GM23338 (cell line): Measurements from ENCODE around the gene XRRA1. TPM values are rescaled to one million over a fixed set of nuclear protein-coding genes. Genes with fewer than 3 reads are reported as not detected.

ENCODE experiments used
- ATAC-seq: fragments of 200-7000 bp; cut with Tn5 transposase; 3 replicates; pipeline ENCODE4 v1.9.1; 2020
- DNase-seq: peaks from one replicate; pipeline ENCODE4 v3.0.0-alpha.2; 2015; ENCODE audit warnings: low spot score
- H2AFZ ChIP-seq: fragments of 200-600 bp; sonication (generic); 2 replicates; pipeline ENCODE4 v1.8.0; 2016; ENCODE audit warnings: antibody characterized with exemption, mild to moderate bottlenecking, moderate library complexity
- H3F3A ChIP-seq: fragments of 200-600 bp; sonication (generic); replicated peaks from 2 replicates; pipeline ENCODE4 v1.8.0; 2017; ENCODE audit warnings: antibody characterized with exemption, mixed run types, low read depth
- H3K27ac ChIP-seq: fragments of 200-600 bp; sonication (generic); 2 replicates; pipeline ENCODE4 v1.6.1; 2016; ENCODE audit warnings: low read depth
- H3K27me3 ChIP-seq: fragments of 200-600 bp; sonication (generic); 2 replicates; pipeline ENCODE4 v1.8.0; 2016; ENCODE audit warnings: mild to moderate bottlenecking, mixed run types, moderate library complexity; ENCODE audit not compliant: insufficient read depth
- H3K36me3 ChIP-seq: fragments of 200-600 bp; sonication (generic); 2 replicates; pipeline ENCODE4 v1.8.0; 2016; ENCODE audit warnings: mild to moderate bottlenecking; ENCODE audit not compliant: insufficient read depth
- H3K4me1 ChIP-seq: fragments of 200-600 bp; sonication (generic); 2 replicates; pipeline ENCODE4 v1.8.0; 2016; ENCODE audit warnings: mild to moderate bottlenecking, moderate library complexity; ENCODE audit not compliant: insufficient read depth
- H3K4me2 ChIP-seq: fragments of 200-600 bp; sonication (generic); 2 replicates; pipeline ENCODE4 v1.7.1; 2017; ENCODE audit warnings: mixed run types
- H3K4me3 ChIP-seq: fragments of 200-600 bp; sonication (generic); 2 replicates; pipeline ENCODE4 v1.6.1; 2016; ENCODE audit warnings: mixed run types
- H3K79me2 ChIP-seq: fragments of 200-600 bp; sonication (generic); replicated peaks from 2 replicates; pipeline ENCODE4 v1.8.0; 2017; ENCODE audit warnings: mild to moderate bottlenecking; ENCODE audit not compliant: insufficient read depth
- H3K9me2 ChIP-seq: fragments of 200-600 bp; sonication (generic); 2 replicates; pipeline ENCODE4 v1.8.0; 2017; ENCODE audit not compliant: insufficient read depth
- H4K20me1 ChIP-seq: fragments of 200-600 bp; sonication (generic); replicated peaks from 2 replicates; pipeline ENCODE4 v1.8.0; 2017; ENCODE audit warnings: mild to moderate bottlenecking; ENCODE audit not compliant: insufficient read depth
- H3K27ac Mint-ChIP-seq: 2 replicates; pipeline ENCODE4 v1.8.0; 2020; ENCODE audit warnings: inconsistent platforms, mild to moderate bottlenecking, moderate library complexity, mixed read lengths
- H3K27me3 Mint-ChIP-seq: 3 replicates; pipeline ENCODE4 v1.8.0; 2022; ENCODE audit warnings: low read depth, mild to moderate bottlenecking, moderate library complexity, mixed read lengths, inconsistent platforms; ENCODE audit not compliant: insufficient read depth, poor library complexity
- H3K36me3 Mint-ChIP-seq: 3 replicates; pipeline ENCODE4 v1.8.0; 2021; ENCODE audit warnings: low read depth, mild to moderate bottlenecking, inconsistent platforms, moderate library complexity, mixed read lengths
- H3K4me1 Mint-ChIP-seq: 3 replicates; pipeline ENCODE4 v1.8.0; 2020; ENCODE audit warnings: mild to moderate bottlenecking, inconsistent platforms, mixed read lengths
- H3K4me3 Mint-ChIP-seq: 3 replicates; pipeline ENCODE4 v1.8.0; 2021; ENCODE audit warnings: moderate library complexity, mild to moderate bottlenecking, inconsistent platforms, mixed read lengths
- H3K9me3 Mint-ChIP-seq: 3 replicates; pipeline ENCODE4 v1.8.0; 2020; ENCODE audit warnings: moderate library complexity, mild to moderate bottlenecking, inconsistent platforms, mixed read lengths
- NANOG ChIP-seq: IDR thresholded peaks from 2 replicates; pipeline ENCODE4 v1.6.1; 2016; ENCODE audit warnings: antibody characterized with exemption, borderline replicate concordance
- POLR2AphosphoS5 ChIP-seq: IDR thresholded peaks from 2 replicates; pipeline ENCODE4 v1.6.1; 2016; ENCODE audit warnings: antibody characterized with exemption, low read depth
- STAT1 ChIP-seq: IDR thresholded peaks from one replicate; pipeline ENCODE4 v1.6.1; 2016; ENCODE audit warnings: antibody characterized with exemption; ENCODE audit not compliant: unreplicated experiment
- ZNF331 ChIP-seq: fragments of 250-450 bp; sonication (Bioruptor Pico); IDR thresholded peaks from 2 replicates; pipeline ENCODE4 v1.5.0; 2020; ENCODE audit warnings: low read depth, mild to moderate bottlenecking, moderate library complexity
- polyA plus RNA-seq: library from polyadenylated mRNA; unstranded; fragments of >200 nt; fragmentation: Nextera tagmentation; extraction: Ambion mirVana; gene quantifications from 2 replicates; pipeline ENCODE4 v1.2.1, GENCODE V29; 2016
- total RNA-seq: library from RNA; depleted of rRNA; stranded (reverse); fragments of >200 nt; shearing (Covaris generic); gene quantifications from 2 replicates; pipeline ENCODE4 v1.2.3, GENCODE V29; 2014
- TF ChIP-seq, protein P1 (sequence below): fragments of 250-450 bp; sonication (Bioruptor Pico); IDR thresholded peaks from 2 replicates; pipeline ENCODE4 v1.5.0; 2020; ENCODE audit warnings: mild to moderate bottlenecking, moderate library complexity
- TF ChIP-seq, protein P2 (sequence below), 2 experiments: fragments of 200-600 bp in 1 of 2; sonication (generic) in 1 of 2; conservative IDR thresholded peaks; 2 replicates each; pipeline versions ENCODE4 v1.5.1 to v1.6.1; 2016 to 2017; ENCODE audit warnings: antibody characterized with exemption in 2 of 2, low read depth in 2 of 2, mild to moderate bottlenecking in 2 of 2, moderate library complexity in 1 of 2
- TF ChIP-seq, protein P3 (sequence below): IDR thresholded peaks from one replicate; pipeline ENCODE4 v1.6.1; 2018; ENCODE audit warnings: antibody characterized with exemption; ENCODE audit not compliant: unreplicated experiment

The XRRA1 gene
- total and polyA plus RNA-seq, 2 experiments from 2014 or later = 4.9 to 5.4 TPM

DNA sequence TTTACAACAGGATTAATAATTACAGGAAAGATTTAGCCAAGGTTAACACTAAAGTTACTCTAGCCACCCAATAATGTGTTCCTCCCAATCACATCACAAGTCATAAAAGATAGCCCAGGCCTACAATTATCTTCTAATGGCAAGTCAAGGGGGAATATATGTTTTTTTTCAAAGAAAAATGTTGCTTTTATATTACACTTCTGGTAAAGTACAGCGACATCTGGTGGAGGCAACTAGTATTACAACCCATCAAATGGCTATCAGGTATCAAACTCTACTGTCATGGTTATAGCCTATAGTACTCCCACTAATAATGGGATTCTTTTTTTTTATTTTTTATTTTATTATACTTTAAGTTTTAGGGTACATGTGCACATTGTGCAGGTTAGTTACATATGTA, 71.8 kb downstream of the XRRA1 start:
- Mint-ChIP-seq H3K4me1 (no peaks in the 10 kb centered on the region), H3K27me3 (peaks cover 2% of the 10 kb centered on the region), H3K9me3 (peaks cover 40% of the 10 kb centered on the region), H3K4me3 (no peak overlapping the region), H3K27ac (no peak overlapping the region), H3K36me3 (peaks cover 48% of the 10 kb centered on the region)
- Histone ChIP-seq H3K9me2 (no peaks in the 10 kb centered on the region), H3K27me3 (no peaks in the 10 kb centered on the region), H3K27ac (no peak overlapping the region), H3K79me2 (no peaks in the 10 kb centered on the region), H3K4me1 (no peaks in the 10 kb centered on the region), H3K4me2 (no peak overlapping the region), H4K20me1 (no peaks in the 10 kb centered on the region), H3F3A (no peaks in the 10 kb centered on the region), H3K4me3 (no peak overlapping the region), H3K36me3 (peaks cover 9% of the 10 kb centered on the region; the same call in 1 of the 2 replicates), H2AFZ (no peak overlapping the region)
- peak; percentile 67 for DNase-seq
- TF ChIP-seq, protein P1, sequence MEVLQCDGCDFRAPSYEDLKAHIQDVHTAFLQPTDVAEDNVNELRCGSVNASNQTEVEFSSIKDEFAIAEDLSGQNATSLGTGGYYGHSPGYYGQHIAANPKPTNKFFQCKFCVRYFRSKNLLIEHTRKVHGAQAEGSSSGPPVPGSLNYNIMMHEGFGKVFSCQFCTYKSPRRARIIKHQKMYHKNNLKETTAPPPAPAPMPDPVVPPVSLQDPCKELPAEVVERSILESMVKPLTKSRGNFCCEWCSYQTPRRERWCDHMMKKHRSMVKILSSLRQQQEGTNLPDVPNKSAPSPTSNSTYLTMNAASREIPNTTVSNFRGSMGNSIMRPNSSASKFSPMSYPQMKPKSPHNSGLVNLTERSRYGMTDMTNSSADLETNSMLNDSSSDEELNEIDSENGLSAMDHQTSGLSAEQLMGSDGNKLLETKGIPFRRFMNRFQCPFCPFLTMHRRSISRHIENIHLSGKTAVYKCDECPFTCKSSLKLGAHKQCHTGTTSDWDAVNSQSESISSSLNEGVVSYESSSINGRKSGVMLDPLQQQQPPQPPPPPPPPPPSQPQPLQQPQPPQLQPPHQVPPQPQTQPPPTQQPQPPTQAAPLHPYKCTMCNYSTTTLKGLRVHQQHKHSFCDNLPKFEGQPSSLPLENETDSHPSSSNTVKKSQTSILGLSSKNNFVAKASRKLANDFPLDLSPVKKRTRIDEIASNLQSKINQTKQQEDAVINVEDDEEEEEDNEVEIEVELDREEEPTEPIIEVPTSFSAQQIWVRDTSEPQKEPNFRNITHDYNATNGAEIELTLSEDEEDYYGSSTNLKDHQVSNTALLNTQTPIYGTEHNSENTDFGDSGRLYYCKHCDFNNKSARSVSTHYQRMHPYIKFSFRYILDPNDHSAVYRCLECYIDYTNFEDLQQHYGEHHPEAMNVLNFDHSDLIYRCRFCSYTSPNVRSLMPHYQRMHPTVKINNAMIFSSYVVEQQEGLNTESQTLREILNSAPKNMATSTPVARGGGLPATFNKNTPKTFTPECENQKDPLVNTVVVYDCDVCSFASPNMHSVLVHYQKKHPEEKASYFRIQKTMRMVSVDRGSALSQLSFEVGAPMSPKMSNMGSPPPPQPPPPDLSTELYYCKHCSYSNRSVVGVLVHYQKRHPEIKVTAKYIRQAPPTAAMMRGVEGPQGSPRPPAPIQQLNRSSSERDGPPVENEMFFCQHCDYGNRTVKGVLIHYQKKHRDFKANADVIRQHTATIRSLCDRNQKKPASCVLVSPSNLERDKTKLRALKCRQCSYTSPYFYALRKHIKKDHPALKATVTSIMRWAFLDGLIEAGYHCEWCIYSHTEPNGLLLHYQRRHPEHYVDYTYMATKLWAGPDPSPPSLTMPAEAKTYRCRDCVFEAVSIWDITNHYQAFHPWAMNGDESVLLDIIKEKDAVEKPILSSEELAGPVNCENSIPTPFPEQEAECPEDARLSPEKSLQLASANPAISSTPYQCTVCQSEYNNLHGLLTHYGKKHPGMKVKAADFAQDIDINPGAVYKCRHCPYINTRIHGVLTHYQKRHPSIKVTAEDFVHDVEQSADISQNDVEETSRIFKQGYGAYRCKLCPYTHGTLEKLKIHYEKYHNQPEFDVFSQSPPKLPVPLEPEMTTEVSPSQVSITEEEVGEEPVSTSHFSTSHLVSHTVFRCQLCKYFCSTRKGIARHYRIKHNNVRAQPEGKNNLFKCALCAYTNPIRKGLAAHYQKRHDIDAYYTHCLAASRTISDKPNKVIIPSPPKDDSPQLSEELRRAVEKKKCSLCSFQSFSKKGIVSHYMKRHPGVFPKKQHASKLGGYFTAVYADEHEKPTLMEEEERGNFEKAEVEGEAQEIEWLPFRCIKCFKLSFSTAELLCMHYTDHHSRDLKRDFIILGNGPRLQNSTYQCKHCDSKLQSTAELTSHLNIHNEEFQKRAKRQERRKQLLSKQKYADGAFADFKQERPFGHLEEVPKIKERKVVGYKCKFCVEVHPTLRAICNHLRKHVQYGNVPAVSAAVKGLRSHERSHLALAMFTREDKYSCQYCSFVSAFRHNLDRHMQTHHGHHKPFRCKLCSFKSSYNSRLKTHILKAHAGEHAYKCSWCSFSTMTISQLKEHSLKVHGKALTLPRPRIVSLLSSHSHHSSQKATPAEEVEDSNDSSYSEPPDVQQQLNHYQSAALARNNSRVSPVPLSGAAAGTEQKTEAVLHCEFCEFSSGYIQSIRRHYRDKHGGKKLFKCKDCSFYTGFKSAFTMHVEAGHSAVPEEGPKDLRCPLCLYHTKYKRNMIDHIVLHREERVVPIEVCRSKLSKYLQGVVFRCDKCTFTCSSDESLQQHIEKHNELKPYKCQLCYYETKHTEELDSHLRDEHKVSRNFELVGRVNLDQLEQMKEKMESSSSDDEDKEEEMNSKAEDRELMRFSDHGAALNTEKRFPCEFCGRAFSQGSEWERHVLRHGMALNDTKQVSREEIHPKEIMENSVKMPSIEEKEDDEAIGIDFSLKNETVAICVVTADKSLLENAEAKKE = no peak
- TF ChIP-seq, protein P2, sequence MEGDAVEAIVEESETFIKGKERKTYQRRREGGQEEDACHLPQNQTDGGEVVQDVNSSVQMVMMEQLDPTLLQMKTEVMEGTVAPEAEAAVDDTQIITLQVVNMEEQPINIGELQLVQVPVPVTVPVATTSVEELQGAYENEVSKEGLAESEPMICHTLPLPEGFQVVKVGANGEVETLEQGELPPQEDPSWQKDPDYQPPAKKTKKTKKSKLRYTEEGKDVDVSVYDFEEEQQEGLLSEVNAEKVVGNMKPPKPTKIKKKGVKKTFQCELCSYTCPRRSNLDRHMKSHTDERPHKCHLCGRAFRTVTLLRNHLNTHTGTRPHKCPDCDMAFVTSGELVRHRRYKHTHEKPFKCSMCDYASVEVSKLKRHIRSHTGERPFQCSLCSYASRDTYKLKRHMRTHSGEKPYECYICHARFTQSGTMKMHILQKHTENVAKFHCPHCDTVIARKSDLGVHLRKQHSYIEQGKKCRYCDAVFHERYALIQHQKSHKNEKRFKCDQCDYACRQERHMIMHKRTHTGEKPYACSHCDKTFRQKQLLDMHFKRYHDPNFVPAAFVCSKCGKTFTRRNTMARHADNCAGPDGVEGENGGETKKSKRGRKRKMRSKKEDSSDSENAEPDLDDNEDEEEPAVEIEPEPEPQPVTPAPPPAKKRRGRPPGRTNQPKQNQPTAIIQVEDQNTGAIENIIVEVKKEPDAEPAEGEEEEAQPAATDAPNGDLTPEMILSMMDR (conservative IDR thresholded peaks at IDR 0.05; ENCODE audit: low read depth in 2 of 2) = peak; percentile 37 to 77
- ATAC-seq = no peak

DNA sequence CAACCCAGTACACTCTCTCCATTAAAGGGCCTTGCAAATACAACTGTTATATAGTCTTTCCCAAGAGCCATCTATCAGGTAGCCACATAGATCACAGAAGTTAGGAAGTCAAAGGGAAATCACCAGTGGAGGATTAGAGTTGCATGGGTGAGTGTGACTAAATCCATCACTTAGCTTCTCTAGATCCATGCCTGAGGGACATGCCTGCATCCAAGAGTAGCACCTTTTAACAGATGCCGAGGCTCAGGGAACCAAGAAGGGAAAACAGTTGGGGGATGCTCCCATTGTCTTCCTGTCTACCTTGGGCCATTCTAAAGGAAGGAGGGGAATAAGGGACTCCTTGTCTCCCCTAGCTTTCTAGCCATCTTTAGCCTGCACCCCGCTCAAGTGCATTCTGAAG, 77.9 kb downstream of the XRRA1 start:
- DNase-seq = no peak
- TF ChIP-seq POLR2AphosphoS5 (no peak), STAT1 (no peak), ZNF331 (CRISPR knock-in tag) (no peak), NANOG (no peak)
- TF ChIP-seq, protein P3, sequence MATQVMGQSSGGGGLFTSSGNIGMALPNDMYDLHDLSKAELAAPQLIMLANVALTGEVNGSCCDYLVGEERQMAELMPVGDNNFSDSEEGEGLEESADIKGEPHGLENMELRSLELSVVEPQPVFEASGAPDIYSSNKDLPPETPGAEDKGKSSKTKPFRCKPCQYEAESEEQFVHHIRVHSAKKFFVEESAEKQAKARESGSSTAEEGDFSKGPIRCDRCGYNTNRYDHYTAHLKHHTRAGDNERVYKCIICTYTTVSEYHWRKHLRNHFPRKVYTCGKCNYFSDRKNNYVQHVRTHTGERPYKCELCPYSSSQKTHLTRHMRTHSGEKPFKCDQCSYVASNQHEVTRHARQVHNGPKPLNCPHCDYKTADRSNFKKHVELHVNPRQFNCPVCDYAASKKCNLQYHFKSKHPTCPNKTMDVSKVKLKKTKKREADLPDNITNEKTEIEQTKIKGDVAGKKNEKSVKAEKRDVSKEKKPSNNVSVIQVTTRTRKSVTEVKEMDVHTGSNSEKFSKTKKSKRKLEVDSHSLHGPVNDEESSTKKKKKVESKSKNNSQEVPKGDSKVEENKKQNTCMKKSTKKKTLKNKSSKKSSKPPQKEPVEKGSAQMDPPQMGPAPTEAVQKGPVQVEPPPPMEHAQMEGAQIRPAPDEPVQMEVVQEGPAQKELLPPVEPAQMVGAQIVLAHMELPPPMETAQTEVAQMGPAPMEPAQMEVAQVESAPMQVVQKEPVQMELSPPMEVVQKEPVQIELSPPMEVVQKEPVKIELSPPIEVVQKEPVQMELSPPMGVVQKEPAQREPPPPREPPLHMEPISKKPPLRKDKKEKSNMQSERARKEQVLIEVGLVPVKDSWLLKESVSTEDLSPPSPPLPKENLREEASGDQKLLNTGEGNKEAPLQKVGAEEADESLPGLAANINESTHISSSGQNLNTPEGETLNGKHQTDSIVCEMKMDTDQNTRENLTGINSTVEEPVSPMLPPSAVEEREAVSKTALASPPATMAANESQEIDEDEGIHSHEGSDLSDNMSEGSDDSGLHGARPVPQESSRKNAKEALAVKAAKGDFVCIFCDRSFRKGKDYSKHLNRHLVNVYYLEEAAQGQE = no peak

More for the DNA sequence above, 77.9 kb downstream of the XRRA1 start:
- H3K36me3 Mint-ChIP-seq = peaks cover 91% of the 10 kb centered on the region
- Histone ChIP-seq H3F3A (no peaks in the 10 kb centered on the region), H3K27ac (no peak overlapping the region), H3K4me1 (no peaks in the 10 kb centered on the region), H3K79me2 (no peaks in the 10 kb centered on the region), H3K4me2 (no peak overlapping the region), H4K20me1 (no peaks in the 10 kb centered on the region), H3K27me3 (no peaks in the 10 kb centered on the region), H3K4me3 (no peak overlapping the region), H3K9me2 (0 out of 2 replicates have a peak, but pooled peaks cover 5% of the 10 kb centered on the region), H3K36me3 (peaks cover 24% of the 10 kb centered on the region), H2AFZ (no peak overlapping the region)
- ATAC-seq = no peak
- H3K4me3 Mint-ChIP-seq = no peak overlapping the region
- H3K4me1 Mint-ChIP-seq = no peaks in the 10 kb centered on the region
- H3K27me3 Mint-ChIP-seq = peaks cover 7% of the 10 kb centered on the region
- H3K27ac Mint-ChIP-seq = no peak overlapping the region
- H3K9me3 Mint-ChIP-seq = peaks cover 84% of the 10 kb centered on the region
